ENCODE results near the gene LAMB3. TPM values are rescaled to one million over a fixed set of nuclear protein-coding genes. Genes with fewer than 3 reads are reported as not detected.
A peak's percentile ranks its signal among the peaks of the same experiment; 100 is the strongest.

LAMB3 gene
- total RNA-seq, 1 donor from 2014 or later = 4.2 TPM

DNA sequence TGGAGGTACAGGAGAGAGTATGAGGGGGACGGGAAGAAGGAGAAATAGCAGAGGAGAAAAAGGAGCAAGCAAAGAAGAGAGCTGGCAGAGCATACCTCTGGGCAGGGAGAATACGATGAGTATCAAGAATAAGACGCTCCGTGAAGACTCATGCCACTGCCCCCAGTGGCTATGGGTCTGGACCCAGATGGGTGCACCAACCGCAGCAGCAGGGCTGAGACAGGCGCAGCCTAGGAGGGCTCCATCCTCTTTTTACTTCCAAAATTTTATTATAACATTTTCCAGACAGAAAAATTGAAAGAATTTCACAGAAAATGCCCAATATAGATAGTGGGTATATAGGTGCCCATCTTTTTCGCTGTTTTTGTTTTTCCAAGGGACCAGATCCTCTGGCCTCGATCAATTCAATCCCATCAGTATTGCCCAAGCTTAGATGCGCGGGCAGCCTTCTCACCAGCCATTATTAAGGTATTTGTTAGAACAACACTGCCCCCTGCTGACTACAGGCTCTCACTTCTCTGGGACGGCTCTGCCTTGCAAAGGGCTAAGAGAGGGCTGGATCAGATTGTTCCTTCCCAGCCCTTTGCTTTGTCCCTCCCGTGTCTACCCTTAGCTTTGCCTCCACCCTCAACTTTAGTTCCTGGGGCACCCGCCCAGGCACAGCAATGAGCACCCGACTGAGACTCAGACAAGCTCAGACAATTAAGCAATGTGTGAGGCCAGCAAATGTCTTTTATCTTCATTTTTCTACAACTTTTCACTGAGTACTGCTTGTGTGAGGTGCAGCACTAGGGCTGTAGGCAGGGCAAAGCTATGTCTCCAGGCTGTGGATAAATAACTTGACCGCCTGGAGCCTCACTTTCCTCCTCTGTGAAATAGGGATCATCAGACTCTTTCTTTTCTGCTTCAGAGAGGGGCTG, 86.2 kb downstream of the LAMB3 start:
- Histone ChIP-seq H3K9ac (ENCODE audit: low read length) (no peak overlapping the region), H3K4me1 (ENCODE audit: insufficient read depth, low read length) (peaks cover 5% of the 10 kb centered on the region), H4K20me1 (ENCODE audit: insufficient read depth, low read length) (no peaks in the 10 kb centered on the region), H2AFZ (ENCODE audit: low read depth, low read length) (no peak overlapping the region), H3K27ac (ENCODE audit: low read depth, low read length) (no peak overlapping the region), H3K4me2 (ENCODE audit: low read length) (no peak overlapping the region), H3K4me3 (ENCODE audit: insufficient read depth, low read depth, low read length) (no peak overlapping the region), H3K79me2 (ENCODE audit: insufficient read depth, low read length) (no peaks in the 10 kb centered on the region), H3K27me3 (ENCODE audit: insufficient read depth, low read length) (peaks cover 21% of the 10 kb centered on the region), H3K9me3 (ENCODE audit: insufficient read depth, low read depth, low read length) (no peaks in the 10 kb centered on the region), H3K36me3 (ENCODE audit: insufficient read depth, low read length) (no peaks in the 10 kb centered on the region)
- Mint-ChIP-seq H3K4me3 (ENCODE audit: unreplicated experiment) (no peak overlapping the region), H3K9me3 (ENCODE audit: unreplicated experiment) (no peaks in the 10 kb centered on the region), H3K27ac (ENCODE audit: unreplicated experiment) (peak overlapping the region; percentile 64), H3K27me3 (ENCODE audit: low read depth, unreplicated experiment) (peaks cover 32% of the 10 kb centered on the region), H3K4me1 (ENCODE audit: low read depth, unreplicated experiment) (peaks cover 17% of the 10 kb centered on the region), H3K36me3 (ENCODE audit: low read depth, unreplicated experiment) (no peaks in the 10 kb centered on the region)
- peak; percentile 45 for DNase-seq (ENCODE audit: low read depth)
- FAIRE-seq = peak; percentile 68
- TF ChIP-seq EZH2 (IDR thresholded peaks at IDR 0.05; ENCODE audit: insufficient read depth, low read length) (no peak), CTCF (IDR thresholded peaks at IDR 0.05; ENCODE audit: insufficient read depth, low read depth, low read length) (peak; percentile 78)

Small RNA genes lying within 50 kb of the gene (microRNA-seq; reads per million reads assigned to microRNA genes)
- not detected for gene MIR4260

Other genes with a start within 250 kb of the LAMB3 start
- gene CAMK1G, start 68.7 kb downstream of the LAMB3 start, total RNA-seq = 0.41 and 0.45 TPM in 2 replicates
- gene G0S2, start 23.0 kb upstream of the LAMB3 start, total RNA-seq = 5.9 and 15.1 TPM in 2 replicates
- gene HSD11B1, start 52.4 kb upstream of the LAMB3 start, total RNA-seq = not detected in 2 replicates
- not detected in 2 replicates for gene TRAF3IP3, start 103.6 kb upstream of the LAMB3 start, total RNA-seq
- 2.2 and 2.6 TPM in 2 replicates for gene C1orf74, start 132.1 kb upstream of the LAMB3 start, total RNA-seq
- gene IRF6, start 153.7 kb upstream of the LAMB3 start, total RNA-seq = 16.2 and 21.2 TPM in 2 replicates
- 7.0 and 7.4 TPM in 2 replicates for gene UTP25, start 175.5 kb upstream of the LAMB3 start, total RNA-seq

Measured in astrocyte (in vitro differentiated cells and primary cell).